ENCODE results near the gene SELENOF.

SELENOF gene

DNA sequence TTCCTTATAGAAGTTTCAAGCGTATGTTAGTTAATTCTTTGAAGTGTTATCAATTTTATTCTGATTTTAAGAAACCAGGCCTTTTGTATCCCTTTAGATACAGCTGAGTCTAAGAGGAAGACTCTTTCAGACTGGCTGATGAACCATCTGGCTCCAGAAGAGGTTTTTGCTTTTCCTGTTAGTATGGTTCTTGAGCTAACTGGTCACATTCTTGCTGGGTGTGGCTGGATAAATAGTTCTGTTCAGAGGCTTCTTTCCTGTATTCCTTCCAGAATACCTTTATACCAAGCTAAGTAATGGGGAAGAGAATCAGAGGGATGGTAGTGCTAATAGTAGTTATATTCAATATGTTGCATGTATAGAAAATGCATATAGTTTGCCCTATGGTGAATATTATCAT, 13.0 kb upstream of the SELENOF start:
- H3K4me3 ChIP-seq (ENCODE audit: control insufficient read depth, low read depth, low read length): no peak overlapping the region
- TF ChIP-seq, protein P1, sequence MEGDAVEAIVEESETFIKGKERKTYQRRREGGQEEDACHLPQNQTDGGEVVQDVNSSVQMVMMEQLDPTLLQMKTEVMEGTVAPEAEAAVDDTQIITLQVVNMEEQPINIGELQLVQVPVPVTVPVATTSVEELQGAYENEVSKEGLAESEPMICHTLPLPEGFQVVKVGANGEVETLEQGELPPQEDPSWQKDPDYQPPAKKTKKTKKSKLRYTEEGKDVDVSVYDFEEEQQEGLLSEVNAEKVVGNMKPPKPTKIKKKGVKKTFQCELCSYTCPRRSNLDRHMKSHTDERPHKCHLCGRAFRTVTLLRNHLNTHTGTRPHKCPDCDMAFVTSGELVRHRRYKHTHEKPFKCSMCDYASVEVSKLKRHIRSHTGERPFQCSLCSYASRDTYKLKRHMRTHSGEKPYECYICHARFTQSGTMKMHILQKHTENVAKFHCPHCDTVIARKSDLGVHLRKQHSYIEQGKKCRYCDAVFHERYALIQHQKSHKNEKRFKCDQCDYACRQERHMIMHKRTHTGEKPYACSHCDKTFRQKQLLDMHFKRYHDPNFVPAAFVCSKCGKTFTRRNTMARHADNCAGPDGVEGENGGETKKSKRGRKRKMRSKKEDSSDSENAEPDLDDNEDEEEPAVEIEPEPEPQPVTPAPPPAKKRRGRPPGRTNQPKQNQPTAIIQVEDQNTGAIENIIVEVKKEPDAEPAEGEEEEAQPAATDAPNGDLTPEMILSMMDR (IDR thresholded peaks at IDR 0.05; ENCODE audit: control insufficient read depth, insufficient read depth, low read depth, low read length, missing control alignments): no peak
- DNase-seq (ENCODE audit: low read depth): no peak

DNA sequence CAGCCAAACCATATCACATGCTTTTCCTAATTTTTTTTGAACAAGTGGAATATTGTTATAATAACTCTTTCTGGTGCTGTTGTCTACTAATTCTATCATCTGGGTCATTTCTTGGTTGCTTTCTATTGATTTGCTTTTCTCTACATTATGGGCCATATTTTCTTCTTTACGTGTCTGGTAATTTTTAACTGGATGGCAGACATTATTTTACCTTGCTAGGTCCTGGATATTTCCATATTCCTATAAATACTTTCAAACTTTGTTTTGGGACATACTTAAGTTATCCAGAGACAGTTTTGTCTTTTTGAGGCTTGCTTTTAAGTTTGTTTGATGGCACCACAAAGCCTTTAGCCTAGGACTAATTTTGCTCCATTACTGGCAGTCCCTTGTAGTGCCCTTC, 11.8 kb upstream of the SELENOF start:
- TF ChIP-seq, protein P1 (IDR thresholded peaks at IDR 0.05; ENCODE audit: control insufficient read depth, insufficient read depth, low read depth, low read length, missing control alignments): no peak
- no peak for DNase-seq (ENCODE audit: low read depth)
- no peak overlapping the region for H3K4me3 ChIP-seq (ENCODE audit: control insufficient read depth, low read depth, low read length)

DNA sequence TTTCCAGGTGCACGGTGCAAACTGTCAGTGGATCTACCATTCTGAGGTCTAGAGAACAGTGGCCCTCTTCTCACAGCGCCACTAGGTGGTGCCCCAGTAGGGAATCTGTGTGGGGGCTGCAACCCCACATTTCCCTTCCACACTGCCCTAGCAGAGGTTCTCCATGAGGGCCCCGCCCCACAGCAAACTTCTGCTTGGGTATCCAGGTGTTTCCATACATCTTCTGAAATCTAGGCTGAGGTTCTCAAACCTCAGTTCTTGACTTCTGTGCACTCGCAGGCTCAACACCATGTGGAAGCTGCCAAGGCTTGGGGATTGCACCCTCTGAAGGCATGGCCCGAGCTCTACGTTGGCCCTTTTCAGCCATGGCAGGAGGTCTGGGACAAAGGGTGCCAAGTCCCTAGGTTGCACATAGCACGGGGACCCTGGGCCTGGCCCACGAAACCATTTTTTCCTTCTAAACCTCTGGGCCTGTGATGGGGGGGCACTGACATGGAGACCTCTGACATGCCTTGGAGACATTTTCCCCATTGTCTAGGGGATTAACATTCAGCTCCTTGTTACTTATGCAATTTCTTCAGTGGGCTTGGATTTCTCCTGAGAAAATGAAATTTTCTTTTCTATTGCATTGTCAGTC, 10.5 kb upstream of the SELENOF start:
- DNase-seq (ENCODE audit: low read depth): no peak
- TF ChIP-seq, protein P1 (IDR thresholded peaks at IDR 0.05; ENCODE audit: control insufficient read depth, insufficient read depth, low read depth, low read length, missing control alignments): no peak
- no peak overlapping the region for H3K4me3 ChIP-seq (ENCODE audit: control insufficient read depth, low read depth, low read length)

DNA sequence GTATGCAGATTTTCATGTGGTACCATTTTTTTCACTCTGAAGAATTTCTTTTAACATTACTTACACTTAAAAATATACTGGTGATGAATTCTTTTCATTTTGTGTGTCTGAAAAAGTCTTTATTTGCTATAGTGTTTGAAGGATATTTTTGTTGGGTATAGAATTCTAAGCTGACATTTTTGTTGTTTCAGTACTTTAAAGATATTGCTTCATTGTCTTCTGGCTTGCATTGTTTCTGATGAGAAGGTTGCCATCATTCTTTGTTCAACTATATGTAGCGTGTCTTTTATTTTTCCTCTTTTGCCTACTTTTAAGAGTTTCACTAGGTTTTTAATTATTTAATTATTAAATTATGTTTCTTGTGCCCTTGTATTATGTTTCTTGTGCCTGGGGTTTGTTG, 8.5 kb upstream of the SELENOF start:
- H3K4me3 ChIP-seq (ENCODE audit: control insufficient read depth, low read depth, low read length): no peak overlapping the region
- TF ChIP-seq, protein P1 (IDR thresholded peaks at IDR 0.05; ENCODE audit: control insufficient read depth, insufficient read depth, low read depth, low read length, missing control alignments): no peak
- no peak for DNase-seq (ENCODE audit: low read depth)

DNA sequence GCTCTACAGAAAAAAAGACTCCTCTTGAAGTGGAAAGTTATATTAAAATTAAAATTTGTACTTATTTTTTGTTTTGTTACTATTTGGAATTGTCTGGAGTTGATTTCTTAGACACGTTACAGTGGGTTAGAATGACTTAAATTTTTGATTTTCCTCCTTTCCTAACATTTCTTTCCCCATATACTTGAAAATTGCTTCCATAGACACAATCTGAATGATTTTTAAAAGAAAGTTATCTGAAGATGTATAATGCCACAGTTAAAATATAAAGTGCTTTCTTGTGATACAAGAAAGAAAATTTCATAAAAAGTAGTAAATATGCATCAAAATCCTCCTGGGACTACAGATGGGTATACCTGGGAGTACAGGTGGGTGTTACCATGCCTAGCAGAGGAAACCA, 2.8 kb upstream of the SELENOF start:
- TF ChIP-seq, protein P1 (IDR thresholded peaks at IDR 0.05; ENCODE audit: control insufficient read depth, insufficient read depth, low read depth, low read length, missing control alignments): no peak
- no peak overlapping the region for H3K4me3 ChIP-seq (ENCODE audit: control insufficient read depth, low read depth, low read length)
- no peak for DNase-seq (ENCODE audit: low read depth)

DNA sequence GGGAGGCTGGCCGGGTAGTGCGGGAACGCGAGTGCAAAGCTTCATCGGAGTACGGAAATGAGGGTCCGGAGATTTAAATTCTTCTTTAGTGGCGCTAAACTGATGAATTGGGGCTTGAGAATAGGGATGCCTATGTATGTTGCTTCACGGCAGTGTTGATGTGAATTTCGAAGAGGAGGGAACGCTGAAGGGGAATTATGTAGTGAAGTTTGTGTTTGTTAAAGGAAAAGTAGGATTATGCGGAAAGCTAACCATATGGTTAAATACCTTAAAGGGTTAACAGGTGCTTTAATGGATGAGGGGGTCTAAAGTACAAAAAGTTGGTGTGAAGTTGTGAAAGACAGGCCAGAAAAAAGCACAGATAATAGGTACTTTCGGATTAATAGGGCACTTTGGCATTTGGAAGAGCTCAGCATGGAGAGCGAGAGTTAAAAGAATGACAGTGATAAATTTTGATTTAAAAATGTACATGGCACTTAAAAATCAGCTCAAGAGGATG, 1.9 kb upstream of the SELENOF start:
- no peak for DNase-seq (ENCODE audit: low read depth)
- peak overlapping the region; percentile 67 for H3K4me3 ChIP-seq (ENCODE audit: control insufficient read depth, low read depth, low read length)
- TF ChIP-seq, protein P1 (IDR thresholded peaks at IDR 0.05; ENCODE audit: control insufficient read depth, insufficient read depth, low read depth, low read length, missing control alignments): no peak

Measured in AG09309 (cell line).